ENCODE measurements around the gene TSHZ1.

GRCh38 chr18:75271952-75272351 lies 61.4 kb downstream of the TSHZ1 start:
- no peak for TF ChIP-seq CEBPB (IDR thresholded peaks at IDR 0.05)
- no peak for TF ChIP-seq NR3C1 (IDR thresholded peaks at IDR 0.05)
- TF ChIP-seq RCOR1 (IDR thresholded peaks at IDR 0.05; ENCODE audit: low read depth, low read length): no peak
- TF ChIP-seq EHF (CRISPR knock-in tag; IDR thresholded peaks at IDR 0.05): no peak
- TF ChIP-seq POLR2A (IDR thresholded peaks at IDR 0.05; ENCODE audit: low read length): no peak
- TF ChIP-seq MAX (IDR thresholded peaks at IDR 0.05): no peak
- TF ChIP-seq JUNB (IDR thresholded peaks at IDR 0.05): no peak
- TF ChIP-seq BHLHE40 (IDR thresholded peaks at IDR 0.05; ENCODE audit: low read depth, low read length): no peak
- TF ChIP-seq CTCF (IDR thresholded peaks at IDR 0.05): no peak
